K562 (cell line): ENCODE data around the gene MGAT4B. TPM values are rescaled to one million over a fixed set of nuclear protein-coding genes. Genes with fewer than 3 reads are reported as not detected.

Experiments
- CTBP1 ChIP-seq: fragments of 450-650 bp; IDR thresholded peaks from 2 replicates; pipeline ENCODE4 v1.6.1; 2016; ENCODE audit warnings: borderline replicate concordance
- NFRKB ChIP-seq: fragments of 450-650 bp; IDR thresholded peaks from 2 replicates; pipeline ENCODE4 v1.6.1; 2016; ENCODE audit warnings: low read depth
- POLR2AphosphoS5 ChIP-seq: IDR thresholded peaks from 2 replicates; pipeline ENCODE4 v1.6.1; 2011; ENCODE audit warnings: mild to moderate bottlenecking, low read depth, low read length, moderate library complexity; ENCODE audit not compliant: control insufficient read depth, insufficient read depth
- SIRT6 ChIP-seq: IDR thresholded peaks from one replicate; pipeline ENCODE4 v1.6.1; 2012; ENCODE audit warnings: low read depth, mild to moderate bottlenecking, control low read depth, inconsistent platforms, low read length, moderate library complexity
- ZNF764 ChIP-seq: fragments of 250-450 bp; sonication (Bioruptor Pico); IDR thresholded peaks from 2 replicates; pipeline ENCODE4 v1.4.0; 2020; ENCODE audit warnings: low read depth, mild to moderate bottlenecking, moderate library complexity
- polyA plus RNA-seq, 8 experiments: library from polyadenylated mRNA; depleted of rRNA in 4 of 8; stranded (reverse) in 5 of 8; unstranded in 3 of 8; fragments of >200 nt; fragmentation: Nextera tagmentation in 2 of 8; fragmentation: Illumina TruSeq in 1 of 8; extraction: Ambion mirVana in 2 of 8; extraction: Trizol in 1 of 8; gene quantifications; 2 replicates each; pipeline versions ENCODE4 v1.2.1 to v1.2.3, GENCODE V29; 2011 to 2014; ENCODE audit warnings: inconsistent platforms in 1 of 8, missing spikeins in 1 of 8
- total RNA-seq, 7 experiments: library from RNA; depleted of rRNA in 6 of 7; stranded (reverse); fragments of >200 nt in 6 of 7; fragmentation: Illumina TruSeq in 2 of 7; extraction: Trizol in 2 of 7; gene quantifications; 2 replicates each; pipeline versions ENCODE4 v1.2.1 to v1.2.3, GENCODE V29; 2011 to 2021; ENCODE audit warnings: low replicate concordance in 1 of 7
- TF ChIP-seq, protein P1 (sequence below): fragments of 450-650 bp; IDR thresholded peaks from 2 replicates; pipeline ENCODE4 v1.6.1; 2018; ENCODE audit not compliant: partially characterized antibody
- TF ChIP-seq, protein P2 (sequence below): sonication (generic); formaldehyde crosslinking; IDR thresholded peaks from 2 replicates; pipeline ENCODE4 v1.8.0; 2022; ENCODE audit warnings: missing genetic modification reagents, mild to moderate bottlenecking, moderate library complexity, borderline replicate concordance
- TF ChIP-seq, protein P3 (sequence below): sonication (generic); formaldehyde crosslinking; IDR thresholded peaks from 2 replicates; pipeline ENCODE4 v1.8.0; 2022; ENCODE audit warnings: mild to moderate bottlenecking, missing genetic modification reagents
- TF ChIP-seq, protein P4 (sequence below): fragments of 450-650 bp; formaldehyde crosslinking; conservative IDR thresholded peaks from 2 replicates; pipeline ENCODE4 v1.4.0; 2022; ENCODE audit warnings: mild to moderate bottlenecking, missing genetic modification characterization
- TF ChIP-seq, protein P5 (sequence below): sonication (generic); formaldehyde crosslinking; IDR thresholded peaks from 2 replicates; pipeline ENCODE4 v1.8.0; 2022; ENCODE audit warnings: mild to moderate bottlenecking, low read depth, missing genetic modification reagents
- TF ChIP-seq, protein P6 (sequence below), 2 experiments: fragments of 450-650 bp in 1 of 2; sonication (generic) in 1 of 2; formaldehyde crosslinking in 1 of 2; IDR thresholded peaks in 1 of 2; conservative IDR thresholded peaks in 1 of 2; 2 replicates each; pipeline versions ENCODE4 v1.6.1 to v1.8.1; 2016 to 2023; ENCODE audit warnings: mild to moderate bottlenecking in 2 of 2, moderate library complexity in 2 of 2, inconsistent platforms in 1 of 2, missing genetic modification reagents in 1 of 2

The MGAT4B gene
- total and polyA plus RNA-seq, 9 of the 15 experiments (the other 6 are each of a cell fraction or from before 2014, with no cell fraction given): 0.34 to 133 (median 75.4) TPM

DNA sequence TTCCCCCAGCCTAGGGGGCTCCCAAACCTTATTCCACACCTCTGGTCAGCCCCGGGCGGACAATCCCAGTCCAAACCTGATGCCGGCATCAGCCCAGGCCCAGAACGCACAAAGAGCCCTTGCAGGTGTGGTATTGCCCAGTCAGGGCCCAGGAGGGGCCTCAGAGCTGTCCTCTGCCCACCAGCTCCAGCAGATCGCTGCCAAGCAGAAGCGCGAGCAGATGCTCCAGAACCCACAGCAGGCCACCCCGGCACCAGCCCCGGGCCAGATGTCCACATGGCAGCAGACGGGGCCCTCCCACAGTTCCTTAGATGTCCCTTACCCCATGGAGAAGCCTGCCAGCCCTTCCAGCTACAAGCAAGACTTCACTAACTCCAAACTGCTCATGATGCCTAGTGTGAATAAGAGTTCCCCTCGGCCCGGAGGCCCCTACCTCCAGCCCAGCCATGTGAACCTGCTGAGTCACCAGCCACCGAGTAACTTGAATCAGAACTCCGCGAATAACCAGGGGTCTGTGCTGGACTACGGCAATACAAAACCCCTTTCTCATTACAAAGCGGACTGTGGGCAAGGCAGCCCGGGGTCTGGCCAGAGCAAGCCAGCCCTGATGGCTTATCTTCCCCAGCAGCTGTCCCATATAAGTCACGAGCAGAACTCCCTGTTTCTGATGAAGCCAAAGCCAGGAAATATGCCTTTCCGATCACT, 40.5 kb downstream of the MGAT4B start (continued):
- TF ChIP-seq, protein P1, sequence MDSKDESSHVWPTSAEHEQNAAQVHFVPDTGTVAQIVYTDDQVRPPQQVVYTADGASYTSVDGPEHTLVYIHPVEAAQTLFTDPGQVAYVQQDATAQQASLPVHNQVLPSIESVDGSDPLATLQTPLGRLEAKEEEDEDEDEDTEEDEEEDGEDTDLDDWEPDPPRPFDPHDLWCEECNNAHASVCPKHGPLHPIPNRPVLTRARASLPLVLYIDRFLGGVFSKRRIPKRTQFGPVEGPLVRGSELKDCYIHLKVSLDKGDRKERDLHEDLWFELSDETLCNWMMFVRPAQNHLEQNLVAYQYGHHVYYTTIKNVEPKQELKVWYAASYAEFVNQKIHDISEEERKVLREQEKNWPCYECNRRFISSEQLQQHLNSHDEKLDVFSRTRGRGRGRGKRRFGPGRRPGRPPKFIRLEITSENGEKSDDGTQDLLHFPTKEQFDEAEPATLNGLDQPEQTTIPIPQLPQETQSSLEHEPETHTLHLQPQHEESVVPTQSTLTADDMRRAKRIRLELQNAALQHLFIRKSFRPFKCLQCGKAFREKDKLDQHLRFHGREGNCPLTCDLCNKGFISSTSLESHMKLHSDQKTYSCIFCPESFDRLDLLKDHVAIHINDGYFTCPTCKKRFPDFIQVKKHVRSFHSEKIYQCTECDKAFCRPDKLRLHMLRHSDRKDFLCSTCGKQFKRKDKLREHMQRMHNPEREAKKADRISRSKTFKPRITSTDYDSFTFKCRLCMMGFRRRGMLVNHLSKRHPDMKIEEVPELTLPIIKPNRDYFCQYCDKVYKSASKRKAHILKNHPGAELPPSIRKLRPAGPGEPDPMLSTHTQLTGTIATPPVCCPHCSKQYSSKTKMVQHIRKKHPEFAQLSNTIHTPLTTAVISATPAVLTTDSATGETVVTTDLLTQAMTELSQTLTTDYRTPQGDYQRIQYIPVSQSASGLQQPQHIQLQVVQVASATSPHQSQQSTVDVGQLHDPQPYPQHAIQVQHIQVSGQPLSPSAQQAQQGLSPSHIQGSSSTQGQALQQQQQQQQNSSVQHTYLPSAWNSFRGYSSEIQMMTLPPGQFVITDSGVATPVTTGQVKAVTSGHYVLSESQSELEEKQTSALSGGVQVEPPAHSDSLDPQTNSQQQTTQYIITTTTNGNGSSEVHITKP: no peak
- TF ChIP-seq, protein P2, sequence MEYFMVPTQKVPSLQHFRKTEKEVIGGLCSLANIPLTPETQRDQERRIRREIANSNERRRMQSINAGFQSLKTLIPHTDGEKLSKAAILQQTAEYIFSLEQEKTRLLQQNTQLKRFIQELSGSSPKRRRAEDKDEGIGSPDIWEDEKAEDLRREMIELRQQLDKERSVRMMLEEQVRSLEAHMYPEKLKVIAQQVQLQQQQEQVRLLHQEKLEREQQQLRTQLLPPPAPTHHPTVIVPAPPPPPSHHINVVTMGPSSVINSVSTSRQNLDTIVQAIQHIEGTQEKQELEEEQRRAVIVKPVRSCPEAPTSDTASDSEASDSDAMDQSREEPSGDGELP (CRISPR knock-in tag): peak; percentile 78
- TF ChIP-seq CTBP1 (peak; percentile 42), SIRT6 (no peak), POLR2AphosphoS5 (0 out of 2 replicates have a peak, but pooled peaks have one; percentile 11), NFRKB (no peak), ZNF764 (CRISPR knock-in tag) (no peak)
- TF ChIP-seq, protein P3, sequence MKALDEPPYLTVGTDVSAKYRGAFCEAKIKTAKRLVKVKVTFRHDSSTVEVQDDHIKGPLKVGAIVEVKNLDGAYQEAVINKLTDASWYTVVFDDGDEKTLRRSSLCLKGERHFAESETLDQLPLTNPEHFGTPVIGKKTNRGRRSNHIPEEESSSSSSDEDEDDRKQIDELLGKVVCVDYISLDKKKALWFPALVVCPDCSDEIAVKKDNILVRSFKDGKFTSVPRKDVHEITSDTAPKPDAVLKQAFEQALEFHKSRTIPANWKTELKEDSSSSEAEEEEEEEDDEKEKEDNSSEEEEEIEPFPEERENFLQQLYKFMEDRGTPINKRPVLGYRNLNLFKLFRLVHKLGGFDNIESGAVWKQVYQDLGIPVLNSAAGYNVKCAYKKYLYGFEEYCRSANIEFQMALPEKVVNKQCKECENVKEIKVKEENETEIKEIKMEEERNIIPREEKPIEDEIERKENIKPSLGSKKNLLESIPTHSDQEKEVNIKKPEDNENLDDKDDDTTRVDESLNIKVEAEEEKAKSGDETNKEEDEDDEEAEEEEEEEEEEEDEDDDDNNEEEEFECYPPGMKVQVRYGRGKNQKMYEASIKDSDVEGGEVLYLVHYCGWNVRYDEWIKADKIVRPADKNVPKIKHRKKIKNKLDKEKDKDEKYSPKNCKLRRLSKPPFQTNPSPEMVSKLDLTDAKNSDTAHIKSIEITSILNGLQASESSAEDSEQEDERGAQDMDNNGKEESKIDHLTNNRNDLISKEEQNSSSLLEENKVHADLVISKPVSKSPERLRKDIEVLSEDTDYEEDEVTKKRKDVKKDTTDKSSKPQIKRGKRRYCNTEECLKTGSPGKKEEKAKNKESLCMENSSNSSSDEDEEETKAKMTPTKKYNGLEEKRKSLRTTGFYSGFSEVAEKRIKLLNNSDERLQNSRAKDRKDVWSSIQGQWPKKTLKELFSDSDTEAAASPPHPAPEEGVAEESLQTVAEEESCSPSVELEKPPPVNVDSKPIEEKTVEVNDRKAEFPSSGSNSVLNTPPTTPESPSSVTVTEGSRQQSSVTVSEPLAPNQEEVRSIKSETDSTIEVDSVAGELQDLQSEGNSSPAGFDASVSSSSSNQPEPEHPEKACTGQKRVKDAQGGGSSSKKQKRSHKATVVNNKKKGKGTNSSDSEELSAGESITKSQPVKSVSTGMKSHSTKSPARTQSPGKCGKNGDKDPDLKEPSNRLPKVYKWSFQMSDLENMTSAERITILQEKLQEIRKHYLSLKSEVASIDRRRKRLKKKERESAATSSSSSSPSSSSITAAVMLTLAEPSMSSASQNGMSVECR (CRISPR knock-in tag): no peak
- TF ChIP-seq, protein P4, sequence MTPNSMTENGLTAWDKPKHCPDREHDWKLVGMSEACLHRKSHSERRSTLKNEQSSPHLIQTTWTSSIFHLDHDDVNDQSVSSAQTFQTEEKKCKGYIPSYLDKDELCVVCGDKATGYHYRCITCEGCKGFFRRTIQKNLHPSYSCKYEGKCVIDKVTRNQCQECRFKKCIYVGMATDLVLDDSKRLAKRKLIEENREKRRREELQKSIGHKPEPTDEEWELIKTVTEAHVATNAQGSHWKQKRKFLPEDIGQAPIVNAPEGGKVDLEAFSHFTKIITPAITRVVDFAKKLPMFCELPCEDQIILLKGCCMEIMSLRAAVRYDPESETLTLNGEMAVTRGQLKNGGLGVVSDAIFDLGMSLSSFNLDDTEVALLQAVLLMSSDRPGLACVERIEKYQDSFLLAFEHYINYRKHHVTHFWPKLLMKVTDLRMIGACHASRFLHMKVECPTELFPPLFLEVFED (CRISPR knock-in tag): no peak
- TF ChIP-seq, protein P5, sequence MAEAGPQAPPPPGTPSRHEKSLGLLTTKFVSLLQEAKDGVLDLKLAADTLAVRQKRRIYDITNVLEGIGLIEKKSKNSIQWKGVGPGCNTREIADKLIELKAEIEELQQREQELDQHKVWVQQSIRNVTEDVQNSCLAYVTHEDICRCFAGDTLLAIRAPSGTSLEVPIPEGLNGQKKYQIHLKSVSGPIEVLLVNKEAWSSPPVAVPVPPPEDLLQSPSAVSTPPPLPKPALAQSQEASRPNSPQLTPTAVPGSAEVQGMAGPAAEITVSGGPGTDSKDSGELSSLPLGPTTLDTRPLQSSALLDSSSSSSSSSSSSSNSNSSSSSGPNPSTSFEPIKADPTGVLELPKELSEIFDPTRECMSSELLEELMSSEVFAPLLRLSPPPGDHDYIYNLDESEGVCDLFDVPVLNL (CRISPR knock-in tag): no peak
- TF ChIP-seq, protein P6, sequence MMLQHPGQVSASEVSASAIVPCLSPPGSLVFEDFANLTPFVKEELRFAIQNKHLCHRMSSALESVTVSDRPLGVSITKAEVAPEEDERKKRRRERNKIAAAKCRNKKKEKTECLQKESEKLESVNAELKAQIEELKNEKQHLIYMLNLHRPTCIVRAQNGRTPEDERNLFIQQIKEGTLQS (IDR thresholded peaks at IDR 0.05): peak; percentile 34; the same call in 1 of the 2 replicates
- TF ChIP-seq, protein P6 (CRISPR knock-in tag; conservative IDR thresholded peaks at IDR 0.05): no peak
